HG02943 (cell line): ENCODE data around the gene CLEC4E.
"Not testable (repeated sequence)": the region's sequence is repeated elsewhere in the genome, so short reads cannot be mapped to it uniquely, and the experiment has no call there.

Source experiments
- ATAC-seq: cut with Tn5 transposase; IDR thresholded peaks from one replicate; pipeline ENCODE4 v1.9.1; 2021; ENCODE audit warnings: mild to moderate bottlenecking, low read depth, moderate library complexity; ENCODE audit not compliant: unreplicated experiment

CLEC4E gene

GRCh38 chr12:8540831-8541230 lies at the start of gene CLEC4E:
Gene CLEC4E (minus strand): TSS chr12:8540905. CDS start chr12:8540797, 108 bp downstream.
- not testable (repeated sequence) for ATAC-seq

GRCh38 chr12:8589679-8590078 lies 49.0 kb upstream of the CLEC4E start:
- no peak for ATAC-seq

GRCh38 chr12:8584478-8584877 lies 43.8 kb upstream of the CLEC4E start:
- not testable (repeated sequence) for ATAC-seq

- no peak for ATAC-seq
Measured at GRCh38 chr12:8584004-8584403, 43.3 kb upstream of the CLEC4E start.

- ATAC-seq: no peak
Measured at GRCh38 chr12:8581098-8581784, 40.5 kb upstream of the CLEC4E start.

GRCh38 chr12:8577879-8578278 lies 37.2 kb upstream of the CLEC4E start:
- no peak for ATAC-seq

- ATAC-seq: no peak
Measured at GRCh38 chr12:8572507-8572906, 31.8 kb upstream of the CLEC4E start.

GRCh38 chr12:8566525-8566924 lies 25.8 kb upstream of the CLEC4E start:
- ATAC-seq: no peak

- not testable (repeated sequence) for ATAC-seq
Measured at GRCh38 chr12:8566052-8566451, 25.3 kb upstream of the CLEC4E start.

- ATAC-seq: no peak
Measured at GRCh38 chr12:8564656-8565055, 24.0 kb upstream of the CLEC4E start.

GRCh38 chr12:8563356-8563755 lies 22.7 kb upstream of the CLEC4E start:
- no peak for ATAC-seq

- no peak for ATAC-seq
Measured at GRCh38 chr12:8562310-8562709, 21.6 kb upstream of the CLEC4E start.

GRCh38 chr12:8561011-8561410 lies 20.3 kb upstream of the CLEC4E start:
- no peak for ATAC-seq

- no peak for ATAC-seq
Measured at GRCh38 chr12:8559676-8560075, 19.0 kb upstream of the CLEC4E start.

- no peak for ATAC-seq
Measured at GRCh38 chr12:8556531-8557097, 15.9 kb upstream of the CLEC4E start.

GRCh38 chr12:8554451-8555195 lies 13.9 kb upstream of the CLEC4E start:
- no peak for ATAC-seq

- no peak for ATAC-seq
Measured at GRCh38 chr12:8553088-8553627, 12.5 kb upstream of the CLEC4E start.

GRCh38 chr12:8549381-8549780 lies 8.7 kb upstream of the CLEC4E start:
- no peak for ATAC-seq

- ATAC-seq: no peak
Measured at GRCh38 chr12:8548192-8548591, 7.5 kb upstream of the CLEC4E start.

- no peak for ATAC-seq
Measured at GRCh38 chr12:8547645-8548044, 6.9 kb upstream of the CLEC4E start.

GRCh38 chr12:8546591-8546990 lies 5.9 kb upstream of the CLEC4E start:
- ATAC-seq: no peak
